Measurements from ENCODE around the gene KCNJ6.
A peak's percentile ranks its signal among the peaks of the same experiment; 100 is the strongest.

Gene KCNJ6

DNA sequence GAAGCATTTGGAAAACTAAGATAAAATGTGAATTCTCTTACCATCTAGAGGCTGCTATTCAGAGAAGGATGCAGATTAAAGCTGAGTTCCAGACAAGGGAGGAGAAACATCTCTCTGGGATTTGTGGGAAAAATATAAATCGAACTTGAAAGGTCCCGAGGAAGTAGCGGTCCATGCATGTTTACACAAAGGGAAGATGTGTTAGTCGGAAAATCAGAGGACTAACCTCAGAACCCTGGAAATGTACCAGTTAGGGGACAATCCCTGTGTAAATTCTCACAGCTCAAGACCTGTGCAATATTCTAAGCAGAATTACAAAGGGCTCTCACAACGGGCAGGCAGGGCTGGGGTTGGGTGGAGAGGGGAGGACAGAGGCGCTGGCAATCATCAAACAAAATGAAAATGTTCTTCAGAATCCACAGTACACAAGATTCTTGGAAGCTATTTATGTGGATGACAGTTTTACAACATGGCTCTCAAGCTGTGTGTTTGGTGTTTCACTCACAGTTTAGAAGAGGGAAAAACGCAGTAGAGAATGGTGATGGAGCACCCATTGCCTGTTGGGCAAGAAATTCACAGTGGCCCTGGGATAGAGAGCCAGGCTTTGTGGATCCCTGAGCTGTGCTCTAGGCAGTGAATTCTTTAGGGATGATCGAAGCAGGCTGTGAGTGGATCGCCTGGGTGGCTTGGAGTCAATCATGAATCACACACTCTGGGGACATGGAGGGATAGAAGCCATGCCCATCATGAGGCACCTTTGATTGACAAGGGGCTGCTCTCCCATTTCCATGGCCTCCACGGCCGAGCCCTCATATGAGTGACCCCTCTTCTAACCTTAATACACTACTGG lies 47.6 kb downstream of the KCNJ6 start:
- Mint-ChIP-seq H3K27me3 (no peaks in the 10 kb centered on the region), H3K27ac (no peak overlapping the region), H3K36me3 (ENCODE audit: low read depth) (no peaks in the 10 kb centered on the region), H3K4me3 (no peak overlapping the region), H3K4me1 (ENCODE audit: low read depth) (peaks cover 35% of the 10 kb centered on the region), H3K9me3 (no peaks in the 10 kb centered on the region)
- intact Hi-C loops (cut with micrococcal nuclease), result loop anchor here (10.0 kb wide), 1 partner anchor 426 kb away; no protein-coding TSS in a partner anchor

DNA sequence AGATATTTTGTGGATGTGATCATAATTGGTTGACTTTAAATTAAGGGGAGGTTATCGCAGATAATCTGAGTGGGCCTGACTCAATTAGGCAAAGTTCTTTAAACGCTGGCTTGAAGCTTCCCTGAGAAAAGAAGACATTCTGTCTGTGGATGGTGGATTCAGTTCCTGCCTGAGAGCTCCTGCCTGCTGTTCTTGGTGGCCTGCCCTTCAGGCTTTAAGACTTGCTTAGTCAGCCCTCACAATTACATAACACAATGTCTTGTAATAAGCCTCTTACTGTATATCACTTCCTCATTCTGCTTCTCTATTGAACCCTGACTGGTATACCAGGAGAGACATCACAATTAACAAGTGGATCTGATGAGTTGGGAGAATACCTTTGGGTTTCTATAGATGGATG lies 50.2 kb downstream of the KCNJ6 start:
- Mint-ChIP-seq H3K4me1 (ENCODE audit: low read depth) (peaks cover 41% of the 10 kb centered on the region), H3K27me3 (no peaks in the 10 kb centered on the region), H3K27ac (peak overlapping the region; percentile 79), H3K36me3 (ENCODE audit: low read depth) (no peaks in the 10 kb centered on the region), H3K4me3 (no peak overlapping the region), H3K9me3 (no peaks in the 10 kb centered on the region)
- intact Hi-C loops (cut with micrococcal nuclease), result loop anchor here (10.0 kb wide), 1 partner anchor 429 kb away; no protein-coding TSS in a partner anchor

DNA sequence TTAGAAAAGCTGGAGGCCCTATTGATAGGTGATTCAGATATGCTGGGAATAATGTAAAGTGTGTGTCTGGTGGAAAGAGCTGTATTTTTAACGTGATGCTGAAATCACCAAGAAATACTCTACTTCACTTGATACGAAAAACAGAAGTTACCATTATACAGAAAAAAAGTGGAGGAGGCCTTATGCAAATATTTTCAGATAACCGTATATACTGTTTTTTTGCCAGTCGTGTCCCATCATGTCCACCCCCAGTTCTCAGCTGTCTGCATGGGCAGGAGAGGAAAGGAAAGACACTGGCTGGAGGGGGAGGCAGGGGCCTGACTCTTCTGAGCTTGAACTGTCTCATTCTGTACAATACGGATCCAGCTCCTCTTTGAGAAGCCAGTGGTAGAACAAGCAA lies 51.1 kb downstream of the KCNJ6 start:
- Mint-ChIP-seq H3K36me3 (ENCODE audit: low read depth) (no peaks in the 10 kb centered on the region), H3K4me3 (no peak overlapping the region), H3K27ac (peak overlapping the region; percentile 79), H3K4me1 (ENCODE audit: low read depth) (peaks cover 41% of the 10 kb centered on the region), H3K9me3 (no peaks in the 10 kb centered on the region), H3K27me3 (no peaks in the 10 kb centered on the region)
- intact Hi-C loops (cut with micrococcal nuclease), result loop anchor here (10.0 kb wide), 1 partner anchor 430 kb away; no protein-coding TSS in a partner anchor

DNA sequence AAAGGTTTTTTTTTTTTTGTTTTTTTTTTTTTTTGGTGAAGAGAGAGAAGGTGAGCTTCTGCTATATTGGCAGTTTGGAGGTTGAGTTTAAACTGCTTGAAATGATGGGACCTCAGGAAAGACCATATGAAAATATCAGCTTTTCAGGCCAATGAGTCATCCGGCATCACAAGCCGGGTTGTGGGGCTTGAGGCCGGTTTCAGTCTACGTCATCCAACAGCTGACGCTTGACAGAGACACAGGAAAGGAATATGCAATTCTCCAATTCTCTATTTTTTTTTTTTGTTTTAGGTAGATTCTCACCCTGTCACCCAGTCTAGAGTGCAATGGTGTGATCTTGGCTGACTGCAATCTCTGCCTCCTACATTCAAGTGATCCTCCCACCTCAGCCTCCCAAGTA lies 52.4 kb downstream of the KCNJ6 start:
- H3K27me3 Mint-ChIP-seq, result no peaks in the 10 kb centered on the region
- no peak overlapping the region for H3K4me3 Mint-ChIP-seq
- intact Hi-C loops (cut with micrococcal nuclease), result loop anchor here (10.0 kb wide), 1 partner anchor 431 kb away; no protein-coding TSS in a partner anchor
- H3K9me3 Mint-ChIP-seq, result no peaks in the 10 kb centered on the region
- H3K4me1 Mint-ChIP-seq (ENCODE audit: low read depth), result peaks cover 37% of the 10 kb centered on the region
- no peaks in the 10 kb centered on the region for H3K36me3 Mint-ChIP-seq (ENCODE audit: low read depth)
- H3K27ac Mint-ChIP-seq, result peak overlapping the region; percentile 79

DNA sequence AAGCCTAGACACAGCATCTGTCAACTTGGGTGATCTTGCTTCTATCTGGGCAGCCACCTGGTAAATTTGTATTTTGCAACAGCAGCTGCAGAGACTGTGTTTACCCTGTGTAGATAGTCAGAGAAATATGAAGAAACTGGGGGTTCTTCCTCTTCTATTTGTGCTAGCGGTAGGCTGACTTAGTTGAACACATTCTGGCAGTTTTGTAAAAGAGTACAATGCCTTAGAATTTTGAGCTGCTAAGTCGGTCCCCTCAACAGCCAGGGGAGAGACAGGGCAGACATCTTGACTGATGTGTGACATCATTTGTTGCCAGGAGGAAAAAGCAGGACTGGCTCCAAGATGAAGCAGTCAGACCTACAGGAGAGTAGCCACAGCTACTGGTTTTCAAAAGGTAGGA lies 53.7 kb downstream of the KCNJ6 start:
- no peaks in the 10 kb centered on the region for H3K36me3 Mint-ChIP-seq (ENCODE audit: low read depth)
- peak overlapping the region; percentile 15 for H3K27ac Mint-ChIP-seq
- H3K4me3 Mint-ChIP-seq, result no peak overlapping the region
- no peaks in the 10 kb centered on the region for H3K9me3 Mint-ChIP-seq
- intact Hi-C loops (cut with micrococcal nuclease), result loop anchor here (10.0 kb wide), 1 partner anchor 432 kb away; no protein-coding TSS in a partner anchor
- H3K27me3 Mint-ChIP-seq, result no peaks in the 10 kb centered on the region
- peaks cover 37% of the 10 kb centered on the region for H3K4me1 Mint-ChIP-seq (ENCODE audit: low read depth)

DNA sequence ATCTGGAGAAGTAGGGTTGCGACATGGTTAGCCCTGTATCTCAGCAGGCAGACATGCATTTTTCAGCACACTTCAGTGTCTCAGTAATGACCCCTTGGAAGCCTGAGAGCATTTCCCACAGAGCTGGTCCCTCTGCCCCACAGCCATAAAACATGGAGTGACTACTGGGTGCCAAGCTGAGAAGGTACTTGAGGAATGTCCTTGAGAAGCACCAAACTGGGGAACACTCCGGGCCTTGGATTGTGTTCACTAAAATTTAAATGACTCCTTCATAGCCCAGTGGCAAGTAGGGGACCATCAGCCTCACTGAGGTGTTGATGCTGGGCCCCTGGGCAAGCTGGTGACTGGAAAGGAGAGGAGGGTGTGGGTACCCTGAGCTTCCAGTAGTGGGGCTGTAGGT lies 54.7 kb downstream of the KCNJ6 start:
- no peaks in the 10 kb centered on the region for H3K9me3 Mint-ChIP-seq
- intact Hi-C loops (cut with micrococcal nuclease), result loop anchor here (10.0 kb wide), 1 partner anchor 433 kb away; no protein-coding TSS in a partner anchor
- no peaks in the 10 kb centered on the region for H3K36me3 Mint-ChIP-seq (ENCODE audit: low read depth)
- no peaks in the 10 kb centered on the region for H3K27me3 Mint-ChIP-seq
- H3K27ac Mint-ChIP-seq, result peak overlapping the region; percentile 24
- peaks cover 34% of the 10 kb centered on the region for H3K4me1 Mint-ChIP-seq (ENCODE audit: low read depth)
- no peak overlapping the region for H3K4me3 Mint-ChIP-seq

DNA sequence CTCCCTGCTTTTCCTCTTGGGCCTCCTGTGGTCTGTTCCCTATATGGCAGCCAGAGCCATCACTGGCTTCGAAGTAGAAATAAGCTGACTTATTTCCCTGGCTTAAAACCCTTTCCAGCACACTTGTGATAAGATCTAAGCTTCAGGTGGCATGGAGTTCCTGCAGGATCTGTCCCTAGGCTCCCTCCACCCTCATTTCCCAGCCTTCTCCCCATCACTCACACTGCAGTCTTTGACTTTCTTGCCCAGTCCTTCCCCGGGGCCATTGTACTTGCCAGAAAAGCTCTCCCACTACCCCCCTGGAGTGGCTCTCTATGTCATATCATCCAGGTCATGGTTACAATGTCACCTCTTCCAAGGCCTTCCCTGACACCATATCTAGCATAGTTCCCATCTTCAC lies 55.8 kb downstream of the KCNJ6 start:
- peak overlapping the region; percentile 24 for H3K27ac Mint-ChIP-seq
- H3K4me3 Mint-ChIP-seq, result no peak overlapping the region
- H3K4me1 Mint-ChIP-seq (ENCODE audit: low read depth), result peaks cover 22% of the 10 kb centered on the region
- no peaks in the 10 kb centered on the region for H3K27me3 Mint-ChIP-seq
- intact Hi-C loops (cut with micrococcal nuclease), result loop anchor here (10.0 kb wide), 1 partner anchor 434 kb away; no protein-coding TSS in a partner anchor
- no peaks in the 10 kb centered on the region for H3K36me3 Mint-ChIP-seq (ENCODE audit: low read depth)
- H3K9me3 Mint-ChIP-seq, result no peaks in the 10 kb centered on the region

DNA sequence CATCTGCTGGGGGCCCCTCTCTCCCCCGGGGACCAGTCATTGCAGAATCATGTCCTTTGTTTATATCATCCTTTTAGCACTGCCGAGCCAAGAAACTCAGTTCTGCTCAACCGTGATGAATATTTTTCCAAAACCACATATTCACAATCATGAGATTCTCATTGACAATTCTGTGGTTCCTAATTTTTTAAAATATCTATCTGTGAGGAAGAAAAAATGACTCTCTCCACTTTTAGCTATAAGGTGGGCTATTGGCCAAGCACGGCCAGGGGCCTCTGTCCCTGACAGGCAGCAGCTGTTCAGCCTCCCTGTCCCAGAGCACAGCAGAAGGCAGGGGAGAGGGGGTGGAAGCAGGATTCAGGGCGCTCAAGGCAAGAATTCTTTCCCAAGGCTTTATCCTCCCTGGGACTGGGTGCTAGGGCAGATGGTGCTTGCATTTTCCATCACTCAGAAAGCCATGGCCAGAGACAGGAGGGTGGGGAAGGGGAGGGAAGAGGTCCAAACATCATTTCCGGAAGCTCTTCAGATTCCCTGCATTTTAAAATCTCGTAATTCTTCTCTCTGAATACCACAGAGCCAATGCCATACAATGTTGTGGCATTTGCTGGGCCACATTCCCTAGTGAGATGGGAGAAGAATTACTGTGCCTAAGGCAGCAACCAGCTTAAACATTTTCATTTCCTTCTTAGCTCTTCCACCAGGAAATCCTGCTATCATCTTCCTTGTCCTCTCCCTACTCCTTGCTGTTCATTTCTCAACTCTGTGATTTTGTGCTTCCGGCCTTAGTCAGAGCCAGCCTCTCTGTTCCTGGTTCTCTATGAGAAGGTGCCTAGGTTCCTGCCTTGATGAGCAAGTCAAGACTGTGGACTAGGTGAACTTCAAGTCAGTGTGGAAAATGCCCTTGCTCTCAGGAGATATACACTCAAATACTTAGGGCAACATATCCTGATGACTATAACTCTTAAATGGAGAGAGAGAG lies 60.3 kb downstream of the KCNJ6 start:
- peaks cover 22% of the 10 kb centered on the region for H3K9me3 Mint-ChIP-seq
- no peak overlapping the region for H3K27ac Mint-ChIP-seq
- intact Hi-C loops (cut with micrococcal nuclease), result no loop called here
- no peaks in the 10 kb centered on the region for H3K36me3 Mint-ChIP-seq (ENCODE audit: low read depth)
- H3K4me1 Mint-ChIP-seq (ENCODE audit: low read depth), result no peaks in the 10 kb centered on the region
- H3K4me3 Mint-ChIP-seq, result no peak overlapping the region
- H3K27me3 Mint-ChIP-seq, result no peaks in the 10 kb centered on the region

DNA sequence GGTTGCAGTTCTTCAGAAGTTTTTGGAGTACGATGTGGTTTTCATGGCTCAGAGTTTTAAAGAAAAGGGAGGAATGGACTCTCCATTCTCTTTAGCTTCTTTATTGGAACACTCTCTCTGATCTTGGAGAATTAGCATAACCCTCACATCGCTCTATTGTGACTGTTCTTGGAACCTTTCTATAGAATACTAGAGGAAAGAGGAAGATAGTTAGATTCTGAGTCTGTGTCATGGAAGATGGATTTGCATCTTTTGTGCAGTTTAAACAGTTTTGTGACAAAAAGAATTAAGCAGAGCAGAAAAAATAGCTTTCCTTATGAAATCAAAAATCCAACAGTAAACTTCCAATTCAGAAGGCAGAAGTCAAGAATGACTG lies 61.0 kb downstream of the KCNJ6 start:
- no peaks in the 10 kb centered on the region for H3K4me1 Mint-ChIP-seq (ENCODE audit: low read depth)
- no peaks in the 10 kb centered on the region for H3K36me3 Mint-ChIP-seq (ENCODE audit: low read depth)
- peaks cover 22% of the 10 kb centered on the region for H3K9me3 Mint-ChIP-seq
- intact Hi-C loops (cut with micrococcal nuclease), result no loop called here
- no peak overlapping the region for H3K27ac Mint-ChIP-seq
- H3K4me3 Mint-ChIP-seq, result no peak overlapping the region
- no peaks in the 10 kb centered on the region for H3K27me3 Mint-ChIP-seq

DNA sequence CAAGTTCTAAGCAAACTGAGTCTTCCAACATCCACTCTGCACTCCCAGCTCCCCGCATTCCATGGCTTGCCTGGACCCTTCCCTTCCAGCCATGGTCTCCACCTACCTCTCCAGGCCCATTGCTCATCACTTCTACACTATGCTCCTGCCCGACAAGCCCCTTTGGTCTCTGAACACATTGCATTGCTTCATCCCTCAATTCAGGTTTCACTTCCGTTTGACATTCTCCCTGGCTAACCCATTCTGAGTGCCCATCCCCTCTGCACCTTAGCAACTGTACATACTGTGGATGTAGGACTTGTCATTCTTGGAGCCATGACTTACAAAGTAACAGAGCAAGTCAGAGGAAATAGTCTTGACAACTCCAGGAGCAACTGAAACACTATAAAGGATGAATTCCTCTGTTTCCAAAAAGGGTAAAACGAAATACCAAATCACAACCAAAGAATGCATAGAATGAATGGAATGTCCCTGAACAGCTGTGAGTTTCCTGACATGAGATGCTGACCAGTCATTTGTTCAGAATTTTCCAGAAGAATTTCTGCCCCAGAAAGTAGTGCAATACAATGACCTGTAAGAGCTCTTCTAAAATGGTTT lies 66.7 kb downstream of the KCNJ6 start:
- intact Hi-C loops (cut with micrococcal nuclease), result no loop called here
- Mint-ChIP-seq H3K36me3 (ENCODE audit: low read depth) (no peaks in the 10 kb centered on the region), H3K4me1 (ENCODE audit: low read depth) (peaks cover 7% of the 10 kb centered on the region), H3K4me3 (no peak overlapping the region), H3K27me3 (peaks cover 3% of the 10 kb centered on the region), H3K27ac (no peak overlapping the region), H3K9me3 (peaks cover 16% of the 10 kb centered on the region)

DNA sequence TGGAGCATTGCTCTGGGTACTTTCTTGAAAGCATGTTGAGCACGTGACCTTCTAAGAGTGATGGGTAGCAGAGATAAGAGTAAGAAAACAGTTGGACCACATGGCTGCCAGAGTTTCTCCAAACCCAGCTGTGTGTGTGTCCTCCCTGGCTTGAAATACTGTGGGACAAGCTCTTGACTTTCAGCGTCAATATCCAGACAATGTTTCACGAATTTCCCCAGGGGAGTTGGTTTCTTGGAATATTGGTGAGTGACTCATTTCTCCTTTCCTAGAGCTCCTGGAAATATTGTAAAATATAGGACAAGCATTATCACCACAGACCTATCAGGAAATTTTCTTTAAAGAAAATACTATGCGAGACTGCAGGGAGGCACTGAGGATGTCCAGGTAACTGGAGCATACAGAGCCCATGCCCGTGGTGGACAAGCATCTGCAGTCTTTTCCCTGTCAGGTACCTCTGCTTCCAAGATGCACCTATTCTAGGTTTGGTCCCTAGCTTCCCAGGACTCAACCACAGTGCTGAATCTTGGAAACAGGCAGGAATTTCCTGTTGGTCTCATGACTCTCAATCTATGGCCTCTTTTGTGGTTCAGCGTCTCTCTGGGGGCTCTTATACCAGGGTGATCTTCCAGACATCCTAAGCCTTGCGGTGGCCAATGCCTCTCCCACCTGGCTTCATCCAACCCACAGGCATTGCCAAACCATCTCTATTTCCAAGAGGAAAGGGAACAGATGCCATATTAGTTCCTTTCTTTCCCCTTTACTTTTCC lies 67.4 kb downstream of the KCNJ6 start:
- Mint-ChIP-seq H3K27me3 (peaks cover 4% of the 10 kb centered on the region), H3K27ac (no peak overlapping the region), H3K4me1 (ENCODE audit: low read depth) (peaks cover 7% of the 10 kb centered on the region), H3K36me3 (ENCODE audit: low read depth) (no peaks in the 10 kb centered on the region), H3K4me3 (no peak overlapping the region), H3K9me3 (peaks cover 9% of the 10 kb centered on the region)
- intact Hi-C loops (cut with micrococcal nuclease), result no loop called here

DNA sequence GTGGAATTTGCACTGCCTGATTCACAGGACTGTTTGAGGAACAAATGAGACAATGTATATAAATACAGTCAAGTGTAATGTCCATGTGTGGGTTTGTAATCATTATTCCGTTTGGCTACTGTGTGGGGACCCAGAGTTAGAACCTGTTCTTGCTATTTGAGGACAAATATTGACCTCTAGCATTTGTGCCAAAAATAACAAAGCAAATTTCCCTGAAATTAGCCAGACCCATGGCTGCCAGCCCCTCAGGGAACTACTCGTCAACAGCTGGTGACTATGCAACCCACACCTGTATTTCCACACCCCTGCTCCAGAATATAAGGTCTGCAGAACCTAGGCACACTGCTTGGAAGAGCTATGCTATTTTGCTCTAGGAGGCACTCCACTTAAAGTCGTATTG lies 70.7 kb downstream of the KCNJ6 start:
- H3K4me3 Mint-ChIP-seq, result no peak overlapping the region
- no peaks in the 10 kb centered on the region for H3K36me3 Mint-ChIP-seq (ENCODE audit: low read depth)
- intact Hi-C loops (cut with micrococcal nuclease), result no loop called here
- peaks cover 6% of the 10 kb centered on the region for H3K27me3 Mint-ChIP-seq
- no peak overlapping the region for H3K27ac Mint-ChIP-seq
- peaks cover 7% of the 10 kb centered on the region for H3K4me1 Mint-ChIP-seq (ENCODE audit: low read depth)
- H3K9me3 Mint-ChIP-seq, result no peaks in the 10 kb centered on the region

DNA sequence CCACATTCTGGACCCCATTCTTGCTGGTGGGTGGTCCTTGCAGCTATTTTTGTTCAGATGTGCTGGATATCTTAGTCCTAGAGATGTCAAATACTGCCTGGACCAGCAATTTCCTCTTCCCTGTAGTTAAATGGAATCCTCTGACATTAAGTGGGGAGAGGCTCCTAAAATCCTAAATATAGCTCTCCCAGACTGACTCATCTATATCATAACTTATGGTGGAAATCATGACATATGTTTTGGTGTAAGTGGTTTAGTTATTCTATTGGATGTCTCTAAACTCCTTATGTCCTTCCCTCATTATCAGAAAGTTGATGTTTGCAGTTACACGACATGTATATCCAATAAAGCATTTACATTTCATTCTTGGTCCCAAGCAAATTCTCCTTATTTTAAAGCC lies 73.1 kb downstream of the KCNJ6 start:
- Mint-ChIP-seq H3K4me3 (no peak overlapping the region), H3K9me3 (no peaks in the 10 kb centered on the region), H3K4me1 (ENCODE audit: low read depth) (no peaks in the 10 kb centered on the region), H3K27me3 (peaks cover 6% of the 10 kb centered on the region), H3K27ac (no peak overlapping the region), H3K36me3 (ENCODE audit: low read depth) (no peaks in the 10 kb centered on the region)
- intact Hi-C loops (cut with micrococcal nuclease), result no loop called here
